A549 (cell line): ENCODE measurements around the gene PNLDC1. TPM values are rescaled to one million over a fixed set of nuclear protein-coding genes. Genes with fewer than 3 reads are reported as not detected.

Experiments used
- ATAC-seq, 2 experiments: fragments of 200-7000 bp in 1 of 2; fragments of >200 bp in 1 of 2; cut with Nextera tagmentation in 1 of 2; cut with Tn5 transposase in 1 of 2; 3 replicates each; pipeline versions ENCODE4 v1.8.0 to v1.9.1; 2018 to 2020; ENCODE audit warnings: mild to moderate bottlenecking in 1 of 2, moderate library complexity in 1 of 2
- CTCF ChIA-PET: fragments of 300-600 bp; sonication (Branson Sonifier 250); formaldehyde crosslinking; extraction: SDS; loops from one replicate; lab custom pipeline; 2021; ENCODE audit warnings: antibody characterized with exemption, inconsistent platforms; lab: Yijun Ruan, JAX
- POLR2A ChIA-PET: fragments of 350-600 bp; formaldehyde crosslinking; extraction: SDS; loops from one replicate; lab custom pipeline; 2021; ENCODE audit warnings: antibody characterized with exemption, inconsistent platforms; lab: Yijun Ruan, JAX
- DNase-seq, 2 experiments: peaks; one replicate each; pipeline versions ENCODE4 v3.0.0 to v3.0.0-alpha.2; 2011 to 2016; ENCODE audit warnings: low read depth in 1 of 2, low spot score in 1 of 2
- FAIRE-seq: peaks from 2 replicates; lab custom pipeline; 2011; peaks lifted over from hg19 to GRCh38; lab: Jason Lieb, UNC
- H3K27ac ChIP-seq, 2 experiments: fragments of >200 bp; sonication (Bioruptor Twin); formaldehyde crosslinking; 3 replicates each; pipeline ENCODE4 v1.5.1; 2016 to 2017
- H3K4me1 ChIP-seq: fragments of >200 bp; sonication (Bioruptor Twin); formaldehyde crosslinking; 3 replicates; pipeline ENCODE4 v1.6.1; 2016
- H3K4me2 ChIP-seq: fragments of >200 bp; sonication (Bioruptor Twin); formaldehyde crosslinking; 3 replicates; pipeline ENCODE4 v1.6.1; 2016
- H3K4me3 ChIP-seq: fragments of >200 bp; sonication (Bioruptor Twin); formaldehyde crosslinking; 3 replicates; pipeline ENCODE4 v1.5.1; 2016
- H3K9me3 ChIP-seq: fragments of >200 bp; sonication (Bioruptor Twin); formaldehyde crosslinking; 3 replicates; pipeline ENCODE4 v1.6.1; 2016
- BHLHE40 ChIP-seq: IDR thresholded peaks from 2 replicates; pipeline ENCODE4 v1.6.1; 2012; ENCODE audit warnings: low read depth, low read length, inconsistent platforms
- CBX2 ChIP-seq: fragments of 200-600 bp; sonication (generic); IDR thresholded peaks from 2 replicates; pipeline ENCODE4 v1.6.1; 2016; ENCODE audit warnings: low read depth, mild to moderate bottlenecking, borderline replicate concordance
- CHD2 ChIP-seq: fragments of 150-350 bp; IDR thresholded peaks from 2 replicates; pipeline ENCODE4 v1.6.1; 2014; ENCODE audit warnings: low read length; ENCODE audit not compliant: partially characterized antibody
- EHMT2 ChIP-seq: fragments of 200-600 bp; sonication (generic); IDR thresholded peaks from 2 replicates; pipeline ENCODE4 v1.6.1; 2016; ENCODE audit warnings: antibody characterized with exemption, low read depth, mild to moderate bottlenecking, moderate library complexity
- ESRRA ChIP-seq: fragments of 150-350 bp; IDR thresholded peaks from 2 replicates; pipeline ENCODE4 v1.6.1; 2014; ENCODE audit warnings: mild to moderate bottlenecking, low read length, borderline replicate concordance
- HEYL ChIP-seq: fragments of 250-450 bp; sonication (Bioruptor Pico); IDR thresholded peaks from 2 replicates; pipeline ENCODE4 v1.8.0; 2021; ENCODE audit warnings: mild to moderate bottlenecking, moderate library complexity
- HOXA7 ChIP-seq: fragments of 250-450 bp; sonication (Bioruptor Pico); IDR thresholded peaks from 2 replicates; pipeline ENCODE4 v1.5.0; 2020; ENCODE audit warnings: mild to moderate bottlenecking, moderate library complexity
- HOXB5 ChIP-seq: fragments of 250-450 bp; sonication (Bioruptor Pico); IDR thresholded peaks from 2 replicates; pipeline ENCODE4 v1.5.0; 2020; ENCODE audit warnings: mild to moderate bottlenecking, moderate library complexity
- JUN ChIP-seq, 2 experiments: fragments of >200 bp; sonication (Bioruptor Twin); formaldehyde crosslinking; IDR thresholded peaks; 2 replicates in 1 of 2; 3 replicates in 1 of 2; pipeline ENCODE4 v1.6.1; 2016 to 2017
- MAFK ChIP-seq: fragments of 450-650 bp; IDR thresholded peaks from 2 replicates; pipeline ENCODE4 v1.6.1; 2014; ENCODE audit not compliant: partially characterized antibody
- MAX ChIP-seq: IDR thresholded peaks from 2 replicates; pipeline ENCODE4 v1.6.1; 2012
- MAZ ChIP-seq: fragments of 150-350 bp; IDR thresholded peaks from 2 replicates; pipeline ENCODE4 v1.6.1; 2014; ENCODE audit warnings: antibody characterized with exemption, low read depth, low read length, borderline replicate concordance
- MYC ChIP-seq: IDR thresholded peaks from 2 replicates; pipeline ENCODE4 v1.6.1; 2012; ENCODE audit warnings: mild to moderate bottlenecking, inconsistent platforms, low read length, improper control_type of control experiment, borderline replicate concordance
- NR3C1 ChIP-seq: fragments of >200 bp; sonication (Bioruptor Twin); formaldehyde crosslinking; IDR thresholded peaks from 3 replicates; pipeline ENCODE4 v1.6.1; 2017
- PBX3 ChIP-seq: IDR thresholded peaks from 2 replicates; pipeline ENCODE4 v1.6.1; 2012
- PHF8 ChIP-seq: fragments of 200-600 bp; sonication (generic); IDR thresholded peaks from 2 replicates; pipeline ENCODE4 v1.6.1; 2016; ENCODE audit warnings: low read depth, mild to moderate bottlenecking, antibody characterized with exemption, moderate library complexity, borderline replicate concordance
- REST ChIP-seq: fragments of 200-600 bp; sonication (generic); IDR thresholded peaks from 2 replicates; pipeline ENCODE4 v1.6.1; 2016; ENCODE audit warnings: antibody characterized with exemption, mild to moderate bottlenecking, moderate library complexity
- RFX5 ChIP-seq: fragments of 450-650 bp; IDR thresholded peaks from 2 replicates; pipeline ENCODE4 v1.7.1; 2014; ENCODE audit warnings: antibody characterized with exemption, mild to moderate bottlenecking, moderate library complexity
- SMC3 ChIP-seq: fragments of >200 bp; sonication (Bioruptor Twin); formaldehyde crosslinking; IDR thresholded peaks from 3 replicates; pipeline ENCODE4 v1.6.1; 2018; ENCODE audit warnings: inconsistent platforms
- TP53 ChIP-seq: fragments of 250-450 bp; sonication (Bioruptor Pico); IDR thresholded peaks from 2 replicates; pipeline ENCODE4 v1.5.0; 2021; ENCODE audit warnings: mild to moderate bottlenecking, moderate library complexity
- ZFP36 ChIP-seq: fragments of 450-650 bp; IDR thresholded peaks from 2 replicates; pipeline ENCODE4 v1.6.1; 2014; ENCODE audit warnings: borderline replicate concordance; ENCODE audit not compliant: partially characterized antibody
- WGBS: methylation state at CpG from one replicate; pipeline ENCODE4 v1.1.6; 2017; ENCODE audit errors: missing lambda C conversion rate; 5-methylcytosine and 5-hydroxymethylcytosine counted together
- polyA plus RNA-seq, 4 experiments: library from polyadenylated mRNA; depleted of rRNA in 3 of 4; stranded (reverse); fragments of >200 nt; fragmentation: RNase III in 1 of 4; extraction: RNeasy Plus Mini Kit Qiagen cat#74134 plus additional on column Dnase treatment in 1 of 4; gene quantifications; 2 replicates in 3 of 4; 3 replicates in 1 of 4; pipeline ENCODE4 v1.2.3, GENCODE V29; 2011 to 2017
- TF ChIP-seq, protein P1 (sequence below): fragments of >200 bp; sonication (Bioruptor Twin); formaldehyde crosslinking; IDR thresholded peaks from 3 replicates; pipeline ENCODE4 v1.6.1; 2016

The PNLDC1 gene
- polyA plus RNA-seq, 2 of the 4 experiments (the other 2 are of a cell fraction) = 0.09 to 0.13 TPM

GRCh38 chr6:159828074-159828473, 28.0 kb downstream of the PNLDC1 start:
- Histone ChIP-seq H3K4me1 (no peaks in the 10 kb centered on the region), H3K4me2 (no peak overlapping the region), H3K27ac (no peak overlapping the region), H3K9me3 (no peaks in the 10 kb centered on the region), H3K4me3 (no peak overlapping the region)
- TF ChIP-seq RFX5 = no peak
- no peak for TF ChIP-seq MAFK
- TF ChIP-seq PBX3 = no peak
- TF ChIP-seq REST = no peak
- TF ChIP-seq TP53 (CRISPR knock-in tag) = no peak
- ChIA-PET POLR2A (no interaction called here), CTCF (interaction anchor here (0.9 kb wide), 1 partner anchor 16 kb away, joined by 5 read pairs; no protein-coding TSS in a partner anchor)
- FAIRE-seq (no peak), ATAC-seq (no peak), DNase-seq (no peak)
- 44% methylated on average over 7 of the region's 7 CpGs for WGBS

DNA sequence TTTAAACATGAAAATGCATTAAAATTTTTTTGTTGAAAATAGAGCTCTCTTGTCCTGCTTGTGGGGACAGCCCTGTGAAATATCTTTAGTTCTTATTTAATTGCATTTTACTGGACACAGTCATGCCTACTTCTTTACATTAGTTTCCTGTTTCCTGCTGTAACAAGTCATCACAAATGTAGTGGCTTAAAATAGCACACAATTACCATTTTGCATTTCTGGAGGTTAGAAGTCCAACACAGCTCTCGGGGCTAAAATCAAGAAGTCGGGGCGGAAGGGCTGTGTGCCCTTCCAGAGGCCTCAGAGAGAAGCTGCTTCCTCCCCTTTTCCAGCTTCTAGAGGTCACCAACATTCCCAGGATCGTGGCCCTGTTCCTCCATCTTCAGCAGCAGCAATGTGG, 29.4 kb downstream of the PNLDC1 start:
- ChIA-PET CTCF (no interaction called here), POLR2A (no interaction called here)
- ATAC-seq = no peak
- no peaks in the 10 kb centered on the region for H3K4me1 ChIP-seq
- no peak for DNase-seq
- 73% methylated on average over 4 of the region's 4 CpGs for WGBS
- no peak overlapping the region for H3K27ac ChIP-seq
- no peak for FAIRE-seq
- TF ChIP-seq PHF8 = no peak
- TF ChIP-seq MAX = no peak
- no peak for TF ChIP-seq HOXB5 (CRISPR knock-in tag)
- no peak for TF ChIP-seq MYC
- no peak for TF ChIP-seq HOXA7 (CRISPR knock-in tag)
- no peak for TF ChIP-seq CHD2
- no peak for TF ChIP-seq HEYL (CRISPR knock-in tag)
- no peak for TF ChIP-seq NR3C1
- H3K9me3 ChIP-seq = no peaks in the 10 kb centered on the region
- H3K4me2 ChIP-seq = no peak overlapping the region
- no peak overlapping the region for H3K4me3 ChIP-seq

DNA sequence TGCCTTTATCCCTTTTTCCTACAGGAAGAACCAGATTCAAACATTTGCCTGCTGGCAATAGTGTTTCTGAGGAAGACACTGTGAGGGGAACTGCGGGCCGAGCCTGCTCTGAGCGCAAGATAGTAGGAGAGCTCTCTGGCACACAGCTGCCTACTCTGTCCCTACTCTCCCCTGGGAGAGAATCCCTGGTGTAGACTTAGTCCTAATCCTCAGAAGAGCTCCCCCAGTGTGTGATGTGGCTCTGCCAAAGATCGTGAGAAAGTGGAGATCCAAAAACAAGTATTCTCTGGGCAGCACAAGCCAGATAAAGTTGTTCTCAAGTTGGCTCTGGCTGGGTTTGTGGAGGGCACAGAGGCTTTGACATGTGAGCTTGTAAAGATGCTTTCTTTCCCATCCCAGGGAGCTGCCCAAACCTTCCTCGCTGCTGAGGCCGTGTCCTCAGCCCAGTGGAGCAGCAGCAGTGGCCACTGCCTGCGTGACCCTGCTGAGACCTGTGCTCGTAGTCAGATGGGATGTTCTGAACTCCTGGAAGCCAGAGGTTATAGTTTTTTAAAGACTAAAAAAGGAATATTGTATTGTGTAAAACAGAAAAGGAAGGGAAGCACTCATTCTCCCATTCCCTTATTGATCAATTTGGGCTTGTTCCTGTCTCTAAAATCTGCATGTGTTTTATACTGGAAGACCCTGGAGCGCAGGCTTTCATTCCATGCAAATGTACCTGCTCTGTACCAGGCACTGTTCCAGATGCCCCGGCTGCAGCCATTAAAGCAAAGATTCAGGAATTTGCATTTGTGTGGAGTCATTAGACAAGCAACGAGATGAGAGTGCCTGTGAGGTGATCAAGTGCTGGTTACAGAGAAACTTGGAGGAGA, 30.7 kb downstream of the PNLDC1 start:
- Histone ChIP-seq H3K4me1 (no peaks in the 10 kb centered on the region), H3K4me3 (no peak overlapping the region), H3K9me3 (no peaks in the 10 kb centered on the region), H3K4me2 (no peak overlapping the region), H3K27ac (no peak overlapping the region)
- ATAC-seq (peak in 1 of 2 experiments; percentile 43; a peak in 1 of 6 replicates), DNase-seq (no peak), FAIRE-seq (no peak)
- POLR2A ChIA-PET = no interaction called here
- CTCF ChIA-PET = interaction anchor here (0.6 kb wide), 1 partner anchor 165 kb away, joined by 3 read pairs; no protein-coding TSS in a partner anchor
- WGBS = 68% methylated on average over 9 of the region's 11 CpGs
- TF ChIP-seq MAZ (no peak), PHF8 (no peak), EHMT2 (no peak), ESRRA (no peak), REST (no peak), SMC3 (no peak), BHLHE40 (no peak), CBX2 (no peak), ZFP36 (no peak), CHD2 (no peak), JUN (IDR thresholded peaks at IDR 0.05) (no peak)
- TF ChIP-seq, protein P1, sequence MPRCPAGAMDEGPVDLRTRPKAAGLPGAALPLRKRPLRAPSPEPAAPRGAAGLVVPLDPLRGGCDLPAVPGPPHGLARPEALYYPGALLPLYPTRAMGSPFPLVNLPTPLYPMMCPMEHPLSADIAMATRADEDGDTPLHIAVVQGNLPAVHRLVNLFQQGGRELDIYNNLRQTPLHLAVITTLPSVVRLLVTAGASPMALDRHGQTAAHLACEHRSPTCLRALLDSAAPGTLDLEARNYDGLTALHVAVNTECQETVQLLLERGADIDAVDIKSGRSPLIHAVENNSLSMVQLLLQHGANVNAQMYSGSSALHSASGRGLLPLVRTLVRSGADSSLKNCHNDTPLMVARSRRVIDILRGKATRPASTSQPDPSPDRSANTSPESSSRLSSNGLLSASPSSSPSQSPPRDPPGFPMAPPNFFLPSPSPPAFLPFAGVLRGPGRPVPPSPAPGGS = no peak
